GM19452 (cell line): ENCODE results near the gene TRAF2.

Source experiments
- ATAC-seq: cut with Tn5 transposase; IDR thresholded peaks from one replicate; pipeline ENCODE4 v1.9.1; 2021; ENCODE audit not compliant: unreplicated experiment

TRAF2 gene

DNA sequence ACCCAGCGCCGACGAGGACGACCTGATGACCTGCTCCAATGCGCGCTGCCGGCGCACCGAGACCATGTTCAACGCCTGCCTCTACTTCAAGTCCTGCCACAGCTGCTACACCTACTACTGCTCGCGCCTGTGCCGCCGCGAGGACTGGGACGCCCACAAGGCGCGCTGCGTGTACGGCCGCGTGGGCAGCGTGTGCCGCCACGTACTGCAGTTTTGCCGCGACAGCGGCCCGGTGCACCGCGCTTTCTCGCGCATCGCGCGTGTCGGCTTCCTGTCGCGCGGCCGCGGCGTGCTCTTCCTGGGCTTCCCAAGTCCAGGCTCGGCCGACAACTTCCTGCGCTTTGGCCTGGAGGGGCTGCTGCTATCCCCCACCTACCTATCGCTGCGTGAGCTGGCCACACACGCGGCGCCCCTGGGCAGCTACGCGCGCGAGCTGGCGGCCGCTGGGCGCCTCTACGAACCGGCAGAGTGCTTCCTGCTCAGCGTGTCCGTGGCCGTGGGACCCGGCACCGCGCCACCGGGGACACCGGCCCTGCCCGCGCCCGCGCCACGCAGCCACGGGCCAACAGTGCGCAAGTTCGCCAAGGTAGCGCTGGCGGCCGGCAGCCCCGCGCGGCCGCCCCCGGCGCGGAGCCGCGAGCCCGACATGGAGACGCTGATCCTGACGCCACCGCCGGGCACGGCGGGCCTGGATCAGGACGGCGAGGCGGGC lies 39.8 kb upstream of the TRAF2 start:
- ATAC-seq = no peak

DNA sequence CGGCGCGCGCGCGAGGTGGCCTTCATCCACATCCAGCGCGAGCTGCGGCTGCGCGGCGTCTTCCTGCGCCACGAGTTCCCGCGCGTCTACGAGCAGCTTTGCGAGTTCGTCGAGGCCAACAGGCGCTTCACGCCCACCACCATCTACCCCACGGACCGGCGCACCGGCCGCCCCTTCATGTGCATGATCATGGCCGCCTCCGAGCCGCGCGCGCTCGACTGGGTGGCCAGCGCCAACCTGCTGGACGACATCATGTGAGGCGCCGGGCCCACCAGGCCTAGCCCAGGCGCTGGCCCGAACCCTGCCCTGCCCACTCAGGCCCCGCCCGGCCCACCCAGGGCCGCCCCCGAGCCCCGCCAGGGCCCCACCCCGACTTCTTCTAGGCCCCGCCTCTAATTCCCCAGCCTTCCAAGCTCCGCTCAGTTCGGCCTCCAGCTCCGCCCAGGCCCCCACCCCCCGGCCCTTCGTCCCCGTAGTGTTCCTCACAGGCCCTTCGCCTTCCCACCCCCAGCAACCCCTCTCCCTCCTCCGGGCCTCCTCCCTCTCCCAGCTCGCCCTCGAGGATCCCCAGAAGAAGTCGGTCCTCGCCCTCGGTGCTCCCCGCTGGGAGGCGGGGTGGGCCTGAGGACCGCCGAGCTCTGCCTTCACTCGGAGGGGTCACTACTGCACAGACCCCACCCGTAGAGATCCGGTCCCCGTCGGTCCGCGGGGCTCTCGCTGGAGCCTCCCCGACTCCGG lies 39.1 kb upstream of the TRAF2 start:
- no peak for ATAC-seq

DNA sequence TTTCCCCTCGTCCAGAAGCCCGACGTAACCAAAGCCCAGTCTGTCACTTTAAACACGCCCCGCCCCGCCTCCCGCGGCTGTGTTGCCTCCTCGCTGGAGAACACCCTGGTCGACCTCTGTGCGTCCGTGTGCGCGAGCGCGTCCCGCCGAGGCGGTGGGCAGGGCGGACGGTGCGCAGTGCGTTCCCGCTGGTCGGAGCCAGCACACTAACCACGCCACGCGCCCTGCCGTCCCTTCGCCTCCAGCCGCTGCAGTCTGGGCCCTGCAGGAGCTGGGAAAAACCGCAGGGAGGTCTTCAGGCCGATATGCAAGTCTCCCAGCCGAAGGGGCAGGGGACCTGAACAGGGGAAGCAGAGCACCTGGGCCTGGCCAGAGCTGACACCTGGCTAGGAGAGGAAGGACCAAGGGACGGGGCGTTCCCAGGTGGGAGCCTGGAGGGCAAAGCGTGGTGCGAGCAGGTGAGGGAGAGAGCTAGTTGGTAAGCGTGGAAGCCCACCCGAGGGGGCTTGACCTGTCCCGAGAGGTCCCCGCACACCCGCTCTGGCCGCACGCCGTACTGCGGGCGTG lies 38.4 kb upstream of the TRAF2 start:
- no peak for ATAC-seq

DNA sequence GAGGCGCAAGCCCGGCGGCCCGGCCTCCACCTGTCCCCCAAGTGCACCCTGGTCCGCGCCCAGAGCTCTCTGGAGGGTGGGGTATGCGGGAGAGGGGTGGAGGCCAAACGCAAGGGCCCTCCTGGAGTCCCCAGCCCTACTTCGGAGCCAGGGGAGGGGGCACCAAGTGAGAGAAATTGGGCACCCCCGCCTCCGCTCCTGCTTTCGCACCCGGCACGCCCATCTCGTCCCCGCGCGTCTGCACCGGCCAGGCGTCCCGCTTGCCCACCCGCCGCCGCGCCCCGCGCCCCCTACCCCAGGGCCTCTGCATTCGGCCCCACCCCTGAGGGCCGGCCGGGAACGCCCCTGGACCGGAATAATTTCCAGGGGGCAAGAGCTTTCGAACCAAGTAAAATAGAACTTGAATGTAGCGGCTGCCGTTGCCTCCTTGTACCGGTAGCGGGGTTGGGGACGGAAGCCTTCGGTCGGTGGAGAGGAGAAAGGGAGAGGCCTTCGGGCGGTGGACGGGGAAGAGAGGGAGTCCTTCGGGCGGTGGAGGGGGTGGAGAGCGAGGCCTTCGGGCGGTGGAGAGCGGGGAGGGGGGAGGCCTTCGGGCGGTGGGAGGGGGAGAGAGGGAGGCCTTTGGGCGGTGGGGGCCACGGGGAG lies 37.8 kb upstream of the TRAF2 start:
- ATAC-seq = no peak

DNA sequence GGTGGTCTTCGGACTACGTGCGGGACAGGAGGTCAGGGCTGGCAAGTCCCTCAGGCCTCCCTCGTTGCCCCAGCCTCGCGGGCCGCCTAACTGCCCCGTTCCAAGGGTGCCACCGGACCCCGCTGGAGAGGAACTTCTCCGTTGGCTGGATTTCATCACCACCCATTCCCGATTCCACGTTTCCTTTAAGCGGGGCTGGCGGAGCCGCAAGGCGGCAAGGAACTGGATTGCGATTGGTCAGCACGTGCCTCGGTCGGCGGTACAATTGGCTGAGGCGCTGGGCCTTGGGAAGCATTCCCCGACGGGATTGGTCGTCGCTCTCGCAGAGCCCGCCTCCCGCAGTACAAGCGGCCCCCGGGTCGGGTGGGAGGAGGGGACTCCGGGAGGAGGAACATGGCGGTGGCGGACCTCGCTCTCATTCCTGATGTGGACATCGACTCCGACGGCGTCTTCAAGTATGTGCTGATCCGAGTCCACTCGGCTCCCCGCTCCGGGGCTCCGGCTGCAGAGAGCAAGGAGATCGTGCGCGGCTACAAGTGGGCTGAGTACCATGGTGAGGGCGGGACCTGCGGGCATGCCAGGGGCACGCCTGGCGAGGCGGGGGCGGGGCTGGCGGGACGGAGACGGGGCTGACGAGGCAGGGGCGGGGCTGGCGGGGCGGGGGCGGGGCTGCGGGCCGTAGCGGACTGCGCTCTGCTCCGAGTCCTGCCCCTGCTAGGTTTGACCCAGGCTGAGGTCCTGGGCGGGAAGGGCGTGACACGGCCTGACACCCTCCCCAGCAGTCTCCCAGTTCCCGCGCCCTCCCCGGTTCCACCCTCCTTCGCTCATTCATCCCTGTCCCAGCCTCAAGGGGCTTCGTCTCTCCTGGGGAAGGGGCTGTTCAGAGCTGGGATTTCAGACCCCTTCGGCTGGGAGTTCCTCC lies 37.0 kb upstream of the TRAF2 start, which contains the start of gene PHPT1:
Gene PHPT1, plus strand, starts transcription at position 372 of the 922 bp plus-strand sequence. Its CDS starts 22 bp downstream, at position 394.
- ATAC-seq = peak; percentile 75

DNA sequence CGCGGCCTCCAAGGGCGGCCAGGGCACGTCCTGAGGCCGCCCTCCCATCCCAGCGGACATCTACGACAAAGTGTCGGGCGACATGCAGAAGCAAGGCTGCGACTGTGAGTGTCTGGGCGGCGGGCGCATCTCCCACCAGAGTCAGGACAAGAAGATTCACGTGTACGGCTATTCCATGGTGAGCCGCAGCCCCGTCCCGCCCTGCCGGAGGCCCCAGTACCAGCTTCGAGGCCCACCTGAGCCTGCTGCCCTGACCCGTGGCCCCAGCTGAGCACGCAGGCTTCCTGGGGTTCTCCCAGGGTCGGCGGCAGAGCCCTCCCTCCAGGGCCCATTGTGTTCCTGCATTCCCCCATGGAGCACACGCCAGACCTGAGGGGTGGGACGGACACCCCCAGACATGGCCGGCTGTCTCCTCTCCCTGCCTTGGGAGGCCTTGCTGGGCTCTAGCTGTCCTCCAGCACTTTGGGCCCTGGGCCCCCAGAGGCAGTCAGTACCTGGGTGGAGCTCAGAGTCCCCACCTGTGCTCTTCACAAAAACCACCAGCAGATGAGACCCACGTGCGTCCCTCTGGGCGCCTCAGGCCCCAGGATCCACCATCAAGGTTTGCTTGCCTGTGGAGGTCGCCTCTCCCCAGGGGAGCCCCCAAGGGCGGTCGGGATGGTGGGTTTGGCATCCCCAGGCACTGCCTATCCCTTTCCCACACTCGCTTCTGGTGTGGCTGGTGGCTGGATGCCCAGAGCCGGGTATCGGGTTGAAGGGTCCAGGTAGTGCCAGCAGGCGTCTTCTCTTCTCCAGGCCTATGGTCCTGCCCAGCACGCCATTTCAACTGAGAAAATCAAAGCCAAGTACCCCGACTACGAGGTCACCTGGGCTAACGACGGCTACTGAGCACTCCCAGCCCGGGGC lies 36.1 kb upstream of the TRAF2 start:
- ATAC-seq = no peak

DNA sequence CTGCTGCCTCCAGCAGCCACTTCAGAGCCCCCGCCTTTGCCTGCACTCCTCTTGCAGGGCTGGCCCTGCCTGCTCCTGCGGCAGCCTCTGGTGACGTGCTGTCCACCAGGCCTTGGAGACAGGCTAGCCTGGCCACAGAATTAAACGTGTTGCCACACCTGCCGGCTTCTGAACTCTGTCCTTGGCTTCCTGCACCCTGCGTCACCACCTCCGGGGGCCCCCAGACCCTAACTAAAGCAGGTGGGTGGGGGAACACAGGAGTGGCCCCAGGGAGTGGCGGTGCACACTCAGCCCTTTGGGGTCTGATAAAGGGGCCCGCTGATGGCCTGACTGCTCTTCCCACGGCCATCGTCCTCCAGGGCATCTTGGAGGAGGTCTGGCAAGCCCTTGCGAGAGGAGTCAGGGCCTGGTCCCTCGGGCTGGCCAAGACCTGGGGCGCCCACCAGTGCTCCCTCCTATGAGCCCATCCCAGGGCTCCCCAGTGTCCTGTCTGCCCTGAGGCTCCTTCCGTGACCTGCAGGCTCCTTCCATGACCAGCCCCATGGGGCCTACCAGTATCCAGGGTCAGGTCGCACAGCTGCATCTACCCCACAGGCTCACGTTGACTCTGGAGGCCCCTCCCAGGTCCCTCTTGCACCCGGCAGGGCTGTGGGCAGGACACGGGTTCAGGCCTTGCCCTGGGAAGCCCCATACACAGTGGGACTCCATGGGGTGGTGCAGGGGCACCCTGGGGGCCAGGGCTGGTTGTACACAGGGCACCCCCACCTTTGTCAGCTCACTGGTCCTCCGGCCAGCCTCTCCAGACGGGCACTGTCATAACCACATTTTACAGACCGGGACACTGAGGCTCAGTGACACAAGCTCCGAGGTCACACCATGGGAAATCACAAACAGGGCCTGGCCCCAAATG lies 35.2 kb upstream of the TRAF2 start:
- ATAC-seq = no peak

DNA sequence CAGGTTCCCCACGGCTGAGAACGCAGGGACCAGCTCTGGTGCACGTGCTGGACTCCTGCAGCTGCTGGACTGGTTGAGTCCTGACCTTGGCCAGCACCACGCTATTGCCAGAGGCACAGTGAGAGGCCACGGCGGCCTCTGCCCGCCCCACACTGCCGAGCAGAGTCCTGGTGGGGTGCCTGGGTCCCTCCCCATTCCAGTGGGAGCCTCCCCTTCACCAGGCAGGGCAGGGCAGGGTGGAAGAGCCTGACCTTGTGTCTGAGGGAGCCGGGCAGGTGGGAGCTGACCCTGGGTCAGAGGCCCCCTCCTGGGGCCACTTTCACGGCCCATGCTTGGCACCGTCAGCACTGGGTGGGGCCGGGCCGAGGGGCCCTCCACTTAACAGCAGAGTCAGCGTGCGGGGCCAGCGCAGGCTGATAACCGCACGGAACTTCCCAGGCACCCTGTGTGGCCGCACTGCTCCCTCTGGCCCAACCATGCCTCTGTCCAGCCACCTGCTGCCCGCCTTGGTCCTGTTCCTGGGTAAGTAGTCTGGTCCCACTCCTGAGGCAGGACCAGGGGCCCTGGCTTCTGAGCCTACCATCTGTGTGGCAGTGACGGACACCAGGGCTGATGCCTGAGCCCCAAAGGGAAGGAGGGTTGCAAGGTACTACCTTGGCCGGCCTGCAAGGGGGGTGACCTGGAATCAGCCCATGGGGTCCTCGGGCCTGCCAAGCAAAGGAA lies 34.2 kb upstream of the TRAF2 start, which contains the start of gene MAMDC4:
Gene MAMDC4, plus strand, starts transcription at position 406 of the 723 bp plus-strand sequence. Its CDS starts 71 bp downstream, at position 477.
- no peak for ATAC-seq

DNA sequence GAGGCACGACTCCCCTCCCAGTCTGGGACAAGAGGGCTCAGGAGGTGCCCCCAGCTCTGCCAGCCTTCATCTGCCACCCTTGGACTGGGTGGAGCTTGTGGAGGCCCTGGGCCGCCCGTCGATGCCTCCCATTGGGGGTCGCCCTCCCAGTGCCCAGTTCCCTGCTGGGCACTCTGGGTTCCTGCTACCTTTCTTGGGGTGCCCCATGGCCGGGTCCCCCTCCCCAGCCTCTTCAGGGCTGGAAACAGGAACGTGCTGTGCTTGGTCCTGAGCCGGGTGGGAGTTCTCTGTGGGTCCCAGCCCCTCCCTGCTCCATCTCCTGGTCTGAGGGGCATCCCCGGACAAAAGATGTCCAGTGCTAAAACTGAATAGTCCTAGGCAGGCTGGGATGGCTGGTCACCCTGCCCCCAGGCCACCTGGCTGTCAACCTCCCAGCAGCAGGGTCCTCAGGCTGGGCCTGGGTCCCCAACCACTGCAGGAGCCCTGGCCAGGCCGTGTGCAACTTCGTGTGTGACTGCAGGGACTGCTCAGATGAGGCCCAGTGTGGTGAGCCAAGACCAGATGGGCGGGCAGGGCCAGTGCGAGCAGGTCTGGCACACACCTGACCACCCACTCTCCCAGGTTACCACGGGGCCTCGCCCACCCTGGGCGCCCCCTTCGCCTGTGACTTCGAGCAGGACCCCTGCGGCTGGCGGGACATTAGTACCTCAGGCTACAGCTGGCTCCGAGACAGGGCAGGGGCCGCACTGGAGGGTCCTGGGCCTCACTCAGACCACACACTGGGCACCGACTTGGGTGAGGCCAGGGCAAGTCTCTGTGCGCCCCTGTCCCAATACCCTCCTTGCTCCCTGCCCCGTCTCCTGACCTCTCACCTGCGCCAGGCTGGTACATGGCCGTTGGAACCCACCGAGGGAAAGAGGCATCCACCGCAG lies 33.4 kb upstream of the TRAF2 start:
- no peak for ATAC-seq

DNA sequence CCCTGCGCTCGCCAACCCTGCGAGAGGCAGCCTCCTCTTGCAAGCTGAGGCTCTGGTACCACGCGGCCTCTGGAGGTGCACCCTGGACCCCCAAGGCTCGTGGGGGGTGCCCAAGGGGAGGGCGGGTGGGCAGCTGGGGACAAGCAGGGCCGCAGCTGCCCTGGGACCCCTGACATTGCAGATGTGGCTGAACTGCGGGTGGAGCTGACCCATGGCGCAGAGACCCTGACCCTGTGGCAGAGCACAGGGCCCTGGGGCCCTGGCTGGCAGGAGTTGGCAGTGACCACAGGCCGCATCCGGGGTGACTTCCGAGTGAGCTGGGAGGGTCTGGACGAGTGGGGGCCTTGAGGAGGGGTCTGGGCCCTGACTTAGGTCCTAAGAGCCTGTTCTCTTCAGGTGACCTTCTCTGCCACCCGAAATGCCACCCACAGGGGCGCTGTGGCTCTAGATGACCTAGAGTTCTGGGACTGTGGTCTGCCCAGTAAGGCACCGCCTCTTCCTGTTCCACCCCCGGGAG lies 32.7 kb upstream of the TRAF2 start:
- no peak for ATAC-seq

DNA sequence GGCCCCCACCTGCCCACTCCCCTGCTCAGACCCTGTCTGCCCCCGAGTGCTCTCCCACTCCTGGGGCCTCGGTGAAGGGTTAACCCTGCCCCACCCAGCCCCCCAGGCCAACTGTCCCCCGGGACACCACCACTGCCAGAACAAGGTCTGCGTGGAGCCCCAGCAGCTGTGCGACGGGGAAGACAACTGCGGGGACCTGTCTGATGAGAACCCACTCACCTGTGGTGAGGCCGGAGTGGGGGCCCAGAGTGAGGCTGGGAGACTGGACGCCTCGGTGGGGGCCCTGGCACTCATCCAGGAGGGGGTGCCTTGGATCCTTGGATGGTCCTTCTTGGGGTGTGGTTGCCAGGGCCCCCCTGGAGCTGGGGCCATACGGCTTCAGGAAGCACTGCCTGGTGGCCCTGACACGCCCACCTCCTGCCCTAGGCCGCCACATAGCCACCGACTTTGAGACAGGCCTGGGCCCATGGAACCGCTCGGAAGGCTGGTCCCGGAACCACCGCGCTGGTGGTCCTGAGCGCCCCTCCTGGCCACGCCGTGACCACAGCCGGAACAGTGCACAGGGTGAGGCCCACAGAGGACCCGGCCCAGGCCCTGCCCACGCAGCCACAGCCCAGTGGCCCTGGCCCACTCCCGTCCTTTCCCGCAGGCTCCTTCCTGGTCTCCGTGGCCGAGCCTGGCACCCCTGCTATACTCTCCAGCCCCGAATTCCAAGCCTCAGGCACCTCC lies 32.0 kb upstream of the TRAF2 start:
- no peak for ATAC-seq

DNA sequence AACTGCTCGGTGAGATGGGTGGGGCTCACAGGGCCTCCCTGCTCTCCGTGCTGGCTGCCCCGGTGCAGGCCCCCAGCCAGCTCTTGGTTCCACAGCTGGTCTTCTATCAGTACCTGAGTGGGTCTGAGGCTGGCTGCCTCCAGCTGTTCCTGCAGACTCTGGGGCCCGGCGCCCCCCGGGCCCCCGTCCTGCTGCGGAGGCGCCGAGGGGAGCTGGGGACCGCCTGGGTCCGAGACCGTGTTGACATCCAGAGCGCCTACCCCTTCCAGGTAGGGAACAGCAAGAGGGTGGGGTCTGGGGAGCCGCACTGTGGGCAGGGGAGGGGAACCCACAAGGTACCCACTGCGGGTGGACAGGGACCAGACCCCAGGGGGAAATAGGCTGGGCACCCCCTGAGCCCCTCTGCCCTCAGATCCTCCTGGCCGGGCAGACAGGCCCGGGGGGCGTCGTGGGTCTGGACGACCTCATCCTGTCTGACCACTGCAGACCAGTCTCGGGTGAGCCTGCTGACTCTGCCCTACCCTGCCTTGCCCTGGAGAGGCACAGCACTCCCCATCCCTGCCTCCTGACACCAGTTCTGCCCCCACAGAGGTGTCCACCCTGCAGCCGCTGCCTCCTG lies 31.4 kb upstream of the TRAF2 start:
- ATAC-seq = no peak

DNA sequence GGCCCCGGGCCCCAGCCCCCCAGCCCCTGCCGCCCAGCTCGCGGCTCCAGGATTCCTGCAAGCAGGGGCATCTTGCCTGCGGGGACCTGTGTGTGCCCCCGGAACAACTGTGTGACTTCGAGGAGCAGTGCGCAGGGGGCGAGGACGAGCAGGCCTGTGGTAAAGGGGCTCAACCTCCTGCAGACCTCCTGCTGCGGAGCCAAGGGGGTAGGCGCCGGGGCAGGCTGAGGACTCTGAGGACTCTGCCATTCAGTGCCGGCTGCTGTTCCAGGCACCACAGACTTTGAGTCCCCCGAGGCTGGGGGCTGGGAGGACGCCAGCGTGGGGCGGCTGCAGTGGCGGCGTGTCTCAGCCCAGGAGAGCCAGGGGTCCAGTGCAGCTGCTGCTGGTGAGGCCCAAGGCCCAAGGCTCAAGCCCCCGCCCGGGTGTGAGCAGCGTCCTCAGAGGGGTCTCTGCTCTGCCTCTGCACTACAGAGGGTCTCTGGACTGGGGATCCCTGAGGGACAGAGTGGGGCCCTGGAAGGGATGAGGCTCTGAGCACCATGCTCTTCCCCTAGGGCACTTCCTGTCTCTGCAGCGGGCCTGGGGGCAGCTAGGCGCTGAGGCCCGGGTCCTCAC lies 30.7 kb upstream of the TRAF2 start:
- no peak for ATAC-seq

DNA sequence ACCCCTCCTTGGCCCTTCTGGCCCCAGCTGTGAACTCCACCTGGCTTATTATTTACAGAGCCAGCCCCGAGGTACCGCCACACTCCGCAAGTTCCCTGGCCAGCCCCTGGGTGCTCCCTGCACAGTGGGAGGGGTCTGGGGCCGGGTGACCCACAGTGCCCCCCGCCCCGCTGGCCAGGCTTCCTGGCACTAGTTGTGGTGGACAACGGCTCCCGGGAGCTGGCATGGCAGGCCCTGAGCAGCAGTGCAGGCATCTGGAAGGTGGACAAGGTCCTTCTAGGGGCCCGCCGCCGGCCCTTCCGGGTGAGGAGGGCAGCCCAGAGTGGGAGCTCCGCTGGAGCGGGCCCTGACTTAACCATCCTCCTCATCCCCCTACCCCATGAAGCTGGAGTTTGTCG lies 30.2 kb upstream of the TRAF2 start:
- no peak for ATAC-seq
